ENCODE data around the gene NLGN4Y.

NLGN4Y gene

GRCh38 chrY:14524272-14525231 lies at the start of gene NLGN4Y:
TSS of gene NLGN4Y (plus strand) at chrY:14524529. CDS start at chrY:14622120, 97,591 bp downstream.
- FAIRE-seq: no peak

GRCh38 chrY:14485935-14486334 lies 38.4 kb upstream of the NLGN4Y start:
- no peak for FAIRE-seq

- no peak for FAIRE-seq
These were observed 34.1 kb upstream of the NLGN4Y start for GRCh38 chrY:14490226-14490625.

GRCh38 chrY:14498071-14498470 lies 26.3 kb upstream of the NLGN4Y start:
- FAIRE-seq: no peak

GRCh38 chrY:14504592-14504991 lies 19.7 kb upstream of the NLGN4Y start:
- FAIRE-seq: no peak

- FAIRE-seq: no peak
These were observed 1.9 kb upstream of the NLGN4Y start for GRCh38 chrY:14522379-14522950.

GRCh38 chrY:14523491-14524271 lies 648 bp upstream of the NLGN4Y start:
- FAIRE-seq: no peak

- FAIRE-seq: no peak
These were observed 986 bp downstream of the NLGN4Y start for GRCh38 chrY:14525315-14525714.

GRCh38 chrY:14528361-14528760 lies 4.0 kb downstream of the NLGN4Y start:
- no peak for FAIRE-seq

GRCh38 chrY:14536703-14537102 lies 12.4 kb downstream of the NLGN4Y start:
- no peak for FAIRE-seq

- FAIRE-seq: no peak
These were observed 19.2 kb downstream of the NLGN4Y start for GRCh38 chrY:14543506-14543905.

- no peak for FAIRE-seq
These were observed 57.0 kb downstream of the NLGN4Y start for GRCh38 chrY:14581294-14581693.

- no peak for FAIRE-seq
These were observed 62.4 kb downstream of the NLGN4Y start for GRCh38 chrY:14586725-14587124.

GRCh38 chrY:14601372-14601771 lies 77.0 kb downstream of the NLGN4Y start:
- no peak for FAIRE-seq

GRCh38 chrY:14617625-14618024 lies 93.3 kb downstream of the NLGN4Y start:
- no peak for FAIRE-seq

GRCh38 chrY:14618513-14618912 lies 94.2 kb downstream of the NLGN4Y start:
- FAIRE-seq: no peak

GRCh38 chrY:14628208-14628607 lies 103.9 kb downstream of the NLGN4Y start:
- FAIRE-seq: no peak

- no peak for FAIRE-seq
These were observed 107.3 kb downstream of the NLGN4Y start for GRCh38 chrY:14631676-14632075.

GRCh38 chrY:14633718-14634117 lies 109.4 kb downstream of the NLGN4Y start:
- FAIRE-seq: no peak

GRCh38 chrY:14634954-14635353 lies 110.6 kb downstream of the NLGN4Y start:
- FAIRE-seq: no peak

GRCh38 chrY:14637551-14637950 lies 113.2 kb downstream of the NLGN4Y start:
- no peak for FAIRE-seq

- FAIRE-seq: no peak
These were observed 117.5 kb downstream of the NLGN4Y start for GRCh38 chrY:14641853-14642252.

GRCh38 chrY:14644157-14644952 lies 120.0 kb downstream of the NLGN4Y start:
- FAIRE-seq: no peak

All from A204.1 (cell line).